Activated CD4-positive, alpha-beta T cell treated with anti-CD3 and anti-CD28 coated beads for 1 hour (primary cell): ENCODE data around the gene CTNNA3.

Experiments
- DNase-seq: peaks from one replicate; pipeline ENCODE4 v3.0.0-alpha.2; 2020

The CTNNA3 gene

DNA sequence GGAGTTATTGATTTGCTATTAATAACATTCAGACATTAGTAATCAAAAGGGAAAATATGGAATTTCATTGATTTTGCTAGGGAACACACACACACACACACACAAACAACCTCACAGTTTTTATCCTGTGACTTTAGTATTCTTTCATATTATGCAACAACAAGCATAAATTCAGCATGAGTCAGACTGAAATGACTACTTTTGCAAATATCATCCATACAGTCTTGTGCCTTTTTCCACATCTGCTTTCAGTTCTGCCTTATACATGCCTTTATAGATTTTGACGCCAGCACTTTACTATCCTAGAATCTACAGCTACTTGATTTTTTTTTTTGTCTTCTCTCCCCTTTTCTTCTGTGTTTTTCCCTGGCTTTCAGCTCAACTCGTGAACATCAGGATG lies 1745.9 kb downstream of the CTNNA3 start:
- no peak for DNase-seq

GRCh38 chr10:65949526-65949925 lies 1746.5 kb downstream of the CTNNA3 start:
- DNase-seq = no peak

- no peak for DNase-seq
Observed at GRCh38 chr10:65945061-65945460, 1750.9 kb downstream of the CTNNA3 start.

GRCh38 chr10:65943451-65943850 lies 1752.5 kb downstream of the CTNNA3 start:
- DNase-seq = no peak

GRCh38 chr10:65940816-65941662 lies 1755.0 kb downstream of the CTNNA3 start:
- no peak for DNase-seq

- DNase-seq = no peak
Observed at GRCh38 chr10:65940105-65940504, 1755.9 kb downstream of the CTNNA3 start.

- DNase-seq = no peak
Observed at GRCh38 chr10:65931291-65932070, 1764.5 kb downstream of the CTNNA3 start.

- no peak for DNase-seq
Observed at GRCh38 chr10:65911151-65911835, 1784.7 kb downstream of the CTNNA3 start.

DNA sequence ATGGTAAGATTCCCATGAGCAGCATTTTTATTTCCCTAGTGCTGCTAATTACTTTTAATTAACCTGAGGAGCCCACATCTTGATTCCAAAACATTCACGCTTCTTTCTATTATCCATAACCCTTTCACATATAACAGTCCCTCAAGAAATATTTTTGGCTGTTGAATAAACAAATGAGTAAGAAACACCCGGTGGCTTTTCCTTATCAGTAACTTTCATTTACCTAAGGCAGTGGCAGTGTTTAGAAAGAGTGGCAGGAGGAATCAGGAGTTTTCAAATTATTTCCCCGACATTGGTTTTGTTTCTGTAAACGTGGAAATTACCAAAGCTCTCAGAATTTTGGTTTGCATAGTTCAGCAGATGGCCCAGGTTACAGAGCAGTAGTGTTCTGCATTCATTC lies 1785.8 kb downstream of the CTNNA3 start:
- no peak for DNase-seq

GRCh38 chr10:65907199-65907712 lies 1788.7 kb downstream of the CTNNA3 start:
- DNase-seq = no peak

DNA sequence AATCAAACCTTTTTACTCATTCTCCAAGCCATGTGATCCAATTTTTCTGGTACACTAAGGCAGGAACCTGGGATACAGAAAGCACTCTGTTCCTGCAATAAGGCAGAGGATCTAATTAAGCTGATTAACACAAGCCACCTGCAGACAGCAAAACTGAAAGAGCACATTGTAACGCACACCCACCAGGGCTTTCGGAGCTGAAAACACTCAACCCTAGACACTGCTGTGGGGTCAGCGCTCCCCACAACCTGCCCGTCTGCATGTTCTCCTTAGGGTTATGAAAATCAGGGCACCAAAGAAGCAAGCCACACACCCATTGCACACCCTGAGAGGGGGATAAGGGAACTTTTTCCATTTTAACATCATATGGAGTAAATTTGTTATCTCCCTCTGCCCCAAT lies 1792.4 kb downstream of the CTNNA3 start:
- no peak for DNase-seq

DNA sequence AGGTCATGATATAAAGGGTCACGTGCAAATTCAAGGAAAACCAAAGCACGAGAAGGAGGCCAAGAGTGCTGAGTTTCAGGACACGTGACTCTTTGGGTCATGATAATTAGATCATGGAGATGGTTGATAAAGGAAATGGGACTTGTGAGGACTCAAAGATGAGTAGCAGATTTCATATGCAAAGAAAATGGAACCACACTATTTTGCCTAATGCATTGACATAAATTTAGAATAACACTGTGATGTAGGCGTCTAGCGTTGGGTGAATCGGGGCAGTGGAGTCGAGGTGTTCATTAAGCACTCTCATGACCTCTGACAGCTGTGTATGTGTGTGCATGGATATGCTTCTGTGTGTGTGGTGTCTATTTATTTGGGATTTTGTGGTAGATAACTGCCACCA lies 1795.7 kb downstream of the CTNNA3 start:
- no peak for DNase-seq

GRCh38 chr10:65898055-65898454 lies 1797.9 kb downstream of the CTNNA3 start:
- no peak for DNase-seq

GRCh38 chr10:65894961-65895360 lies 1801.0 kb downstream of the CTNNA3 start:
- DNase-seq = no peak

GRCh38 chr10:65894379-65894778 lies 1801.6 kb downstream of the CTNNA3 start:
- no peak for DNase-seq

DNA sequence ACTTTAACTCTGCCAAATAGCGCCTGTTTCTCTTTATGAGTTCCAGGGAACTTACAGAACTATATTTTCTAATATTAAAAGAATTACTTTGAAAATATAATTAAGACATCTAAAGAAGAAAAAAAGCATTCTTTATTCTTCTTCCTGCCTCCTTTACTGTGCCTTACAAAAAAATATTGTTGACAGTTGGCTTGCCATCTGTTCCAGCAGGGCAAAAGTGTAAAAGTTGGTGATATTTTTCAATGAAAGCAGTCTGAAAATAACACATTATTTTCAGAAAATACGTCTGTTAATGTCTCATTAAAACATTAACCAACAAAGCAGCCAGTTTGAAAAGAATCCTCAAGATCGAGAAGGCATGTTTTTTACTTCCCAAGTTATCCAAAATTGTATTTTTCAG lies 1802.3 kb downstream of the CTNNA3 start:
- no peak for DNase-seq

GRCh38 chr10:65892284-65892683 lies 1803.7 kb downstream of the CTNNA3 start:
- DNase-seq = no peak

DNA sequence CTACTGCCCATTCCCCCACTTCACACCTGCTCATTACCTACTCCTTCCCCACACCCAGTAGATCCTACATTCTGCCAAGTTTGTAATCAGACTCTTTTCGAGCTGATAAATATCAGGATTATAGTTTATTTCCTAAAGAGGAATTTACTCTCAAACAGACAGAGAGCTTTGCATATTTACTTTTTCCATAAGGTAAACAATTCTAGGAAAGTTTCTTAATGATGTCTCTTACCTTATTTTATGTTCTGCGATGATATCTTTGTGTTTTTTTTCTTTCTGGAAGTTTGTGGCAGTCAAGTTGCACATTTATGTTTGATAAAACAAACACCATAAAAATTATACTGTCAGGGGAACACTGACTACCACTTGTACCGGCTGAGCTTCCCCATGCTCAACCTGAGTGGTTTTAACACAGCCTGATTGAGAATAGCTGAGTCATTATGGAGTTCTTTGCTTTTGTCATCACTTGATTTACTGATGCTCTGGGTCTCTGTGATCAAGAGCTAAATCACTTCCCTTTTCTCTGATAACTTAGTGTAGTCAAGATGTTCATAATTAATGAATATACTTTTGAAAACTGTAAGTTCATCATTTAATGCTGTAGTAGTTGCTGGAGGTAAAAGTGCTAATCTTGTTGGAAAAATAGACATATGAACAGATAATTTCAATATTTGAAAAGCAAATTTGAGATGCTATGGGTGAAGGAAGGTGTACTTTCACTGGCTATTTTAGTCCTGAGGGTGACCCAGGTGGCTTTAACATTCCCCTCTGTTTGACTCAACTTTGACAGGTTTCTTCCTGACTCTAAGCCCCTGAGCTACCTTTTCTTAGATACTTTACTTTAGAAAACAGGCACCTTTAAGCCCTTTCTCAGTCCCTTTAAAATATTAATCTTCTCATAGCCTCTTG lies 1804.7 kb downstream of the CTNNA3 start:
- DNase-seq = no peak

DNA sequence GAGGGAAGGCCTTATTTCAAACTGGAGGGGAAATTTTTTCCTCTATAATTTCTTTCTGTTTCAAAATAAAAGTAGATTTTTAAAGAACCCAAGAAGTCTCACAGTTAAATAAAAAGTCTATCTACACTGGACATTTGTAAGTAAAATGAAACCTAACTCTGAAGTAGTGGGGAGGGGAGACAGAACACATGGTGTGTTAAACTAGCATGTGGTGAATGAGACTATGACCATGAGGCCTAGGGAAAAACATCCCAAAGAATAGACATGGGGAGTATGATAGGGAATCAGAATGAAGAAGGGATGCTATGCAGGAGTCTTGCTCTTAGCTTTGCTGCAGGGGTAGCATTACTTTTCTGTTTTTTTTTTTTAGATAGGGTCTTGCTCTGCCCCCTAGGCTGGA lies 1831.5 kb downstream of the CTNNA3 start:
- no peak for DNase-seq

DNA sequence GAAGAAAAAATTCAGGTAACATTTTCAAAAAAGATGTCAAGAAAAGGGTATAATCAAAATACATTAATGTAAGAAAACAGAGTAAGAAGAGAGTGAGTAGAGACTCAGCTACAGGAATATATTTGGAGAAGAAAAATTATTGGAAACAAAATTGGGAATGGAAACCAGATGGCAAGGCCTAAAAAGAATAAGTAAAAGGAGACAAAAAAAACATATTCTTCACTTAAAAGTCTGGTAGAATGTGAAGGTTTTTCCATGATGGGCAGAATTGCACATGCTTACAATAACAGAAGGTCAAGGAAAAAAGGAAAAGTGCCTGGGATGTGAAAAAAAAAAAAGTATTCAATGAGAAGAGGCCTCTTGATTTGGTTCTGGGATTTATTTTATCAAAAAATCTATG lies 1832.0 kb downstream of the CTNNA3 start:
- no peak for DNase-seq
